ENCODE results near the gene CDC42BPA.

DNA sequence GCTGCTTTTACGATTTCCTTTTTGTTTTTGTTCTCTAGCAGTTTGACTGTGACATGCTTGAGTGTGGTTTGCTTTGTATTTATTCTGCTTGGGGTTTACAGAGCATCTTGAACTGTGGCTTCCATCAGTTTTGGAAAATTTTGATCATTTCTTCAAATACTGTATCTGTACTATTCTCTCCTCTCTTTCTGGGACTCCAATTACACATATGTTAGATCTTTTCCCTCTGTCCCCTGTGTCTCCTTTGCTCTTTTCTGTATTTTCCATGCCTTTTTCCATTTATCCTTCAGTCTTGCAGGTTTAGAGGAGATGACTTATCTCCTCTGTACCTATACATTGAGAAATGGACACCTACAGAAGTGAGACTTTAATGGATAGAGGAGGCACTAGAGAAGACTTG, 346.5 kb downstream of the CDC42BPA start:
- no peak for TF ChIP-seq CTCF (IDR thresholded peaks at IDR 0.05)
- TF ChIP-seq EP300 (IDR thresholded peaks at IDR 0.05): no peak
